Effector memory CD4-positive, alpha-beta T cell (primary cell): ENCODE results near the gene LGALS7.
"Not testable (repeated sequence)": the region's sequence is repeated elsewhere in the genome, so short reads cannot be mapped to it uniquely, and the experiment has no call there.

Experiments
- DNase-seq, 3 donors: peaks; one replicate each; pipeline ENCODE4 v3.0.0-alpha.2; 2020
- H3K27ac ChIP-seq: 2 replicates; pipeline ENCODE4 v1.7.0; 2013; ENCODE audit warnings: mild to moderate bottlenecking, low read length, moderate library complexity; ENCODE audit not compliant: insufficient read depth, poor library complexity, severe bottlenecking
- H3K27me3 ChIP-seq: replicated peaks from 2 replicates; pipeline ENCODE4 v1.7.0; 2013; ENCODE audit warnings: mild to moderate bottlenecking, low read length; ENCODE audit not compliant: insufficient read depth, control insufficient read depth, poor library complexity, severe bottlenecking
- H3K36me3 ChIP-seq: 2 replicates; pipeline ENCODE4 v1.7.0; 2013; ENCODE audit warnings: mild to moderate bottlenecking, low read length, moderate library complexity; ENCODE audit not compliant: control insufficient read depth, insufficient read depth
- H3K4me1 ChIP-seq: 2 replicates; pipeline ENCODE4 v1.7.0; 2013; ENCODE audit warnings: low read length, mild to moderate bottlenecking; ENCODE audit not compliant: control insufficient read depth, insufficient read depth, poor library complexity, severe bottlenecking
- H3K4me3 ChIP-seq: 2 replicates; pipeline ENCODE4 v1.7.0; 2013; ENCODE audit warnings: low read length, low read depth, mild to moderate bottlenecking; ENCODE audit not compliant: insufficient read depth, poor library complexity, severe bottlenecking
- H3K9me3 ChIP-seq: 2 replicates; pipeline ENCODE4 v1.7.0; 2013; ENCODE audit warnings: mild to moderate bottlenecking, low read length, moderate library complexity; ENCODE audit not compliant: control insufficient read depth

Gene LGALS7

GRCh38 chr19:38812009-38812840 lies 38.9 kb upstream of the LGALS7 start:
- Histone ChIP-seq H3K9me3 (no peaks in the 10 kb centered on the region), H3K27ac (no peak overlapping the region), H3K4me1 (no peaks in the 10 kb centered on the region), H3K36me3 (peaks cover 21% of the 10 kb centered on the region), H3K4me3 (no peak overlapping the region), H3K27me3 (no peaks in the 10 kb centered on the region)
- no peak for DNase-seq

GRCh38 chr19:38809592-38810252 lies 36.4 kb upstream of the LGALS7 start:
- H3K4me3 ChIP-seq: no peak overlapping the region
- H3K27me3 ChIP-seq: no peaks in the 10 kb centered on the region

GRCh38 chr19:38808741-38809140 lies 35.4 kb upstream of the LGALS7 start:
- Histone ChIP-seq H3K9me3 (no peaks in the 10 kb centered on the region), H3K4me3 (no peak overlapping the region), H3K27me3 (no peaks in the 10 kb centered on the region)

More at GRCh38 chr19:38809592-38810252, 36.4 kb upstream of the LGALS7 start:
- no peak overlapping the region for H3K27ac ChIP-seq
- peaks cover 3% of the 10 kb centered on the region for H3K4me1 ChIP-seq
- DNase-seq: no peak
- no peaks in the 10 kb centered on the region for H3K36me3 ChIP-seq
- H3K9me3 ChIP-seq: no peaks in the 10 kb centered on the region

GRCh38 chr19:38807374-38808098 lies 34.2 kb upstream of the LGALS7 start:
- DNase-seq, H3K4me1 ChIP-seq, H3K27ac ChIP-seq: not testable (repeated sequence)

More at GRCh38 chr19:38808741-38809140, 35.4 kb upstream of the LGALS7 start:
- Histone ChIP-seq H3K27ac (no peak overlapping the region), H3K4me1 (peaks cover 3% of the 10 kb centered on the region), H3K36me3 (no peaks in the 10 kb centered on the region)
- no peak for DNase-seq

GRCh38 chr19:38806371-38806770 lies 33.1 kb upstream of the LGALS7 start:
- no peaks in the 10 kb centered on the region for H3K9me3 ChIP-seq
- no peak for DNase-seq
- H3K27ac ChIP-seq: no peak overlapping the region
- no peak overlapping the region for H3K4me3 ChIP-seq
- no peaks in the 10 kb centered on the region for H3K36me3 ChIP-seq
- H3K27me3 ChIP-seq: no peaks in the 10 kb centered on the region
- H3K4me1 ChIP-seq: peaks cover 3% of the 10 kb centered on the region

More at GRCh38 chr19:38807374-38808098, 34.2 kb upstream of the LGALS7 start:
- not testable (repeated sequence) for H3K27me3 ChIP-seq, H3K9me3 ChIP-seq, H3K36me3 ChIP-seq, H3K4me3 ChIP-seq

GRCh38 chr19:38805180-38805579 lies 31.9 kb upstream of the LGALS7 start:
- H3K4me3 ChIP-seq: no peak overlapping the region
- no peak overlapping the region for H3K27ac ChIP-seq
- no peak for DNase-seq

GRCh38 chr19:38803543-38803942 lies 30.2 kb upstream of the LGALS7 start:
- H3K4me1 ChIP-seq: peaks cover 3% of the 10 kb centered on the region
- H3K27ac ChIP-seq: no peak overlapping the region
- no peaks in the 10 kb centered on the region for H3K27me3 ChIP-seq
- H3K4me3 ChIP-seq: no peak overlapping the region
- H3K36me3 ChIP-seq: no peaks in the 10 kb centered on the region
- no peaks in the 10 kb centered on the region for H3K9me3 ChIP-seq
- no peak for DNase-seq

More at GRCh38 chr19:38805180-38805579, 31.9 kb upstream of the LGALS7 start:
- no peaks in the 10 kb centered on the region for H3K9me3 ChIP-seq
- peaks cover 3% of the 10 kb centered on the region for H3K4me1 ChIP-seq
- H3K27me3 ChIP-seq: no peaks in the 10 kb centered on the region
- no peaks in the 10 kb centered on the region for H3K36me3 ChIP-seq

GRCh38 chr19:38801359-38802095 lies 28.2 kb upstream of the LGALS7 start:
- Histone ChIP-seq H3K36me3 (no peaks in the 10 kb centered on the region), H3K27me3 (no peaks in the 10 kb centered on the region), H3K27ac (no peak overlapping the region), H3K4me3 (no peak overlapping the region), H3K9me3 (no peaks in the 10 kb centered on the region), H3K4me1 (peaks cover 3% of the 10 kb centered on the region)
- no peak for DNase-seq

GRCh38 chr19:38800577-38801347 lies 27.4 kb upstream of the LGALS7 start:
- no peak for DNase-seq
- no peaks in the 10 kb centered on the region for H3K27me3 ChIP-seq
- H3K9me3 ChIP-seq: no peaks in the 10 kb centered on the region
- peaks cover 3% of the 10 kb centered on the region for H3K4me1 ChIP-seq
- H3K4me3 ChIP-seq: no peak overlapping the region
- no peak overlapping the region for H3K27ac ChIP-seq
- no peaks in the 10 kb centered on the region for H3K36me3 ChIP-seq
